ENCODE data around the gene MT1G. TPM values are rescaled to one million over a fixed set of nuclear protein-coding genes. Genes with fewer than 3 reads are reported as not detected.
"Not testable (repeated sequence)": the region's sequence is repeated elsewhere in the genome, so short reads cannot be mapped to it uniquely, and the experiment has no call there.

The MT1G gene
- total and polyA plus RNA-seq, 3 donors from 2014 or later, result 2.1 to 14.7 (median 11.5) TPM

GRCh38 chr16:56672761-56673536, 5.1 kb upstream of the MT1G start:
- no peaks in the 10 kb centered on the region for H3K36me3 ChIP-seq (ENCODE audit: low read depth, missing control alignments)
- intact Hi-C loops (cut with DNase I; ENCODE audit: low total_unique reads), result no loop called here
- no peaks in the 10 kb centered on the region for H3K27me3 ChIP-seq
- DNase-seq, result no peak
- WGBS, 2 donors, result 95 to 99% methylated on average over 10 to 11 of the region's 11 CpGs
- no peaks in the 10 kb centered on the region for H3K9me3 ChIP-seq
- H3K4me3 ChIP-seq, result no peak overlapping the region
- H3K4me1 ChIP-seq, result peaks cover under 1% of the 10 kb centered on the region
- TF ChIP-seq POLR2A (IDR thresholded peaks at IDR 0.05), result no peak
- no peak for TF ChIP-seq CTCF (IDR thresholded peaks at IDR 0.05)
- H3K27ac ChIP-seq, result no peak overlapping the region

GRCh38 chr16:56672171-56672570, 4.3 kb upstream of the MT1G start:
- intact Hi-C loops (cut with DNase I; ENCODE audit: low total_unique reads), result not testable (repeated sequence)
- WGBS, 2 donors, result 85 to 90% methylated on average over 3 of the region's 3 CpGs

GRCh38 chr16:56671691-56672090, 3.8 kb upstream of the MT1G start:
- H3K27ac ChIP-seq; H3K36me3 ChIP-seq (ENCODE audit: low read depth, missing control alignments); H3K27me3 ChIP-seq; intact Hi-C loops (cut with DNase I; ENCODE audit: low total_unique reads); H3K4me3 ChIP-seq; H3K4me1 ChIP-seq; H3K9me3 ChIP-seq: not testable (repeated sequence)
- peak; percentile 65 for DNase-seq
- 34% methylated on average over 2 of the region's 2 CpGs for WGBS, 2 donors

More at GRCh38 chr16:56672171-56672570, 4.3 kb upstream of the MT1G start:
- not testable (repeated sequence) for H3K36me3 ChIP-seq (ENCODE audit: low read depth, missing control alignments); H3K27ac ChIP-seq; H3K9me3 ChIP-seq; DNase-seq; H3K4me3 ChIP-seq; H3K27me3 ChIP-seq; H3K4me1 ChIP-seq

GRCh38 chr16:56670620-56670934, 2.7 kb upstream of the MT1G start:
- no peaks in the 10 kb centered on the region for H3K27me3 ChIP-seq
- WGBS, 2 donors, result 80 to 84% methylated on average over 1 to 2 of the region's 2 CpGs
- no peak overlapping the region for H3K4me3 ChIP-seq
- H3K27ac ChIP-seq, result no peak overlapping the region
- no peaks in the 10 kb centered on the region for H3K36me3 ChIP-seq (ENCODE audit: low read depth, missing control alignments)
- peaks cover 3% of the 10 kb centered on the region for H3K4me1 ChIP-seq
- intact Hi-C loops (cut with DNase I; ENCODE audit: low total_unique reads), result no loop called here
- no peaks in the 10 kb centered on the region for H3K9me3 ChIP-seq
- no peak for TF ChIP-seq CTCF (IDR thresholded peaks at IDR 0.05)
- no peak for DNase-seq

- H3K4me3 ChIP-seq, result no peak overlapping the region
- no peaks in the 10 kb centered on the region for H3K27me3 ChIP-seq
- DNase-seq, result no peak
- 47 to 56% methylated on average over 17 to 19 of the region's 19 CpGs for WGBS, 2 donors
- peaks cover 3% of the 10 kb centered on the region for H3K4me1 ChIP-seq
- H3K9me3 ChIP-seq, result no peaks in the 10 kb centered on the region
- intact Hi-C loops (cut with DNase I; ENCODE audit: low total_unique reads), result no loop called here
- H3K27ac ChIP-seq, result no peak overlapping the region
- TF ChIP-seq CTCF (IDR thresholded peaks at IDR 0.05) (no peak), POLR2A (IDR thresholded peaks at IDR 0.05) (no peak)
- H3K36me3 ChIP-seq (ENCODE audit: low read depth, missing control alignments), result no peaks in the 10 kb centered on the region
These were observed 2.2 kb upstream of the MT1G start for GRCh38 chr16:56669840-56670619.

Measured in testis (tissue), 3 donors.